GM23248 (cell line): ENCODE data around the gene RIMBP3C. TPM values are rescaled to one million over a fixed set of nuclear protein-coding genes. Genes with fewer than 3 reads are reported as not detected.

Experiments used
- DNase-seq: peaks from one replicate; pipeline ENCODE4 v3.0.0-alpha.2; 2015
- H2AFZ ChIP-seq: fragments of 200-600 bp; sonication (generic); 2 replicates; pipeline ENCODE4 v1.6.1; 2016; ENCODE audit warnings: antibody characterized with exemption
- H3F3A ChIP-seq: fragments of 200-600 bp; sonication (generic); 2 replicates; pipeline ENCODE4 v1.6.1; 2016; ENCODE audit warnings: mild to moderate bottlenecking, antibody characterized with exemption, mixed run types; ENCODE audit not compliant: insufficient read depth
- H3K27ac ChIP-seq: fragments of 200-600 bp; sonication (generic); 2 replicates; pipeline ENCODE4 v1.5.1; 2016; ENCODE audit warnings: mild to moderate bottlenecking
- H3K27me3 ChIP-seq: fragments of 200-600 bp; sonication (generic); replicated peaks from 2 replicates; pipeline ENCODE4 v1.6.1; 2016; ENCODE audit warnings: mild to moderate bottlenecking; ENCODE audit not compliant: insufficient read depth
- H3K36me3 ChIP-seq: fragments of 200-600 bp; sonication (generic); 2 replicates; pipeline ENCODE4 v1.6.1; 2016; ENCODE audit warnings: low read depth, mild to moderate bottlenecking
- H3K4me1 ChIP-seq: fragments of 200-600 bp; sonication (generic); 2 replicates; pipeline ENCODE4 v1.6.1; 2016; ENCODE audit warnings: mild to moderate bottlenecking; ENCODE audit not compliant: insufficient read depth
- H3K4me2 ChIP-seq: fragments of 200-600 bp; sonication (generic); one replicate; pipeline ENCODE4 v1.6.1; 2016; ENCODE audit warnings: mild to moderate bottlenecking; ENCODE audit not compliant: unreplicated experiment
- H3K4me3 ChIP-seq: fragments of 200-600 bp; sonication (generic); 2 replicates; pipeline ENCODE4 v1.5.1; 2016; ENCODE audit warnings: mild to moderate bottlenecking
- H3K79me2 ChIP-seq: fragments of 200-600 bp; sonication (generic); 2 replicates; pipeline ENCODE4 v1.6.1; 2016; ENCODE audit warnings: mild to moderate bottlenecking; ENCODE audit not compliant: insufficient read depth
- H3K9ac ChIP-seq: fragments of 200-600 bp; sonication (generic); 2 replicates; pipeline ENCODE4 v1.6.1; 2016; ENCODE audit warnings: mild to moderate bottlenecking
- H3K9me2 ChIP-seq: fragments of 200-600 bp; sonication (generic); 2 replicates; pipeline ENCODE4 v1.6.1; 2016; ENCODE audit warnings: mixed run types, mild to moderate bottlenecking, moderate library complexity; ENCODE audit not compliant: insufficient read depth
- H3K9me3 ChIP-seq: fragments of 200-600 bp; sonication (generic); one replicate; pipeline ENCODE4 v1.6.1; 2017; ENCODE audit warnings: low read depth
- H4K20me1 ChIP-seq: fragments of 200-600 bp; sonication (generic); 2 replicates; pipeline ENCODE4 v1.6.0; 2016; ENCODE audit not compliant: insufficient read depth
- EZH2 ChIP-seq: fragments of 200-600 bp; sonication (generic); IDR thresholded peaks from 2 replicates; pipeline ENCODE4 v1.6.1; 2018; ENCODE audit warnings: antibody characterized with exemption, mild to moderate bottlenecking; ENCODE audit not compliant: insufficient read depth, poor library complexity, severe bottlenecking
- EZH2phosphoT487 ChIP-seq: fragments of 200-600 bp; sonication (generic); IDR thresholded peaks from 2 replicates; pipeline ENCODE4 v1.6.1; 2018; ENCODE audit warnings: antibody characterized with exemption, moderate library complexity, mild to moderate bottlenecking, low read depth; ENCODE audit not compliant: insufficient read depth
- WGBS, 2 experiments: methylation state at CpG; one replicate each; pipeline ENCODE4 v1.1.6; 2015 to 2017; ENCODE audit warnings: low lambda C conversion rate in 2 of 2, low coverage in 1 of 2; ENCODE audit errors: missing lambda C conversion rate in 2 of 2; 5-methylcytosine and 5-hydroxymethylcytosine counted together
- in situ Hi-C: fragments of 300-500 bp; cut with MboI; formaldehyde crosslinking; loops from 2 replicates; pipeline ENCODE4 v1.15.0; 2020
- polyA plus RNA-seq: library from polyadenylated mRNA; unstranded; fragments of >200 nt; fragmentation: Nextera tagmentation; extraction: Ambion mirVana; gene quantifications from 2 replicates; pipeline ENCODE4 v1.2.1, GENCODE V29; 2016
- total RNA-seq: library from RNA; depleted of rRNA; stranded (reverse); fragments of >200 nt; shearing (Covaris generic); gene quantifications from 2 replicates; pipeline ENCODE4 v1.2.3, GENCODE V29; 2014

RIMBP3C gene
- total and polyA plus RNA-seq, 2 experiments from 2014 or later: 0.22 TPM; not detected in 1

GRCh38 chr22:21590809-21591641 is 39.8 kb upstream of the RIMBP3C start:
- in situ Hi-C loops: no loop called here
- Histone ChIP-seq H3K27me3 (no peaks in the 10 kb centered on the region), H4K20me1 (peaks cover 48% of the 10 kb centered on the region), H3F3A (0 out of 2 replicates have a peak, but pooled peaks cover 4% of the 10 kb centered on the region), H2AFZ (no peak overlapping the region), H3K9me3 (no peaks in the 10 kb centered on the region), H3K9ac (no peak overlapping the region), H3K79me2 (peaks cover 100% of the 10 kb centered on the region), H3K9me2 (no peaks in the 10 kb centered on the region), H3K4me1 (no peaks in the 10 kb centered on the region; the same call in 1 of the 2 replicates), H3K4me2 (no peak overlapping the region), H3K36me3 (no peaks in the 10 kb centered on the region), H3K27ac (no peak overlapping the region), H3K4me3 (no peak overlapping the region)
- no peak for DNase-seq
- WGBS, 2 experiments: 77 to 79% methylated on average over 9 of the region's 9 CpGs
- TF ChIP-seq EZH2phosphoT487: no peak

- Histone ChIP-seq H2AFZ (no peak overlapping the region), H3K4me2 (no peak overlapping the region), H3K9me3 (no peaks in the 10 kb centered on the region), H3K27ac (no peak overlapping the region), H3K27me3 (no peaks in the 10 kb centered on the region), H3K4me1 (no peaks in the 10 kb centered on the region; the same call in 1 of the 2 replicates), H3K79me2 (peaks cover 100% of the 10 kb centered on the region), H3K36me3 (no peaks in the 10 kb centered on the region), H3K9ac (no peak overlapping the region), H3K4me3 (no peak overlapping the region), H3F3A (0 out of 2 replicates have a peak, but pooled peaks cover 4% of the 10 kb centered on the region), H4K20me1 (peaks cover 50% of the 10 kb centered on the region), H3K9me2 (no peaks in the 10 kb centered on the region)
- DNase-seq: no peak
- in situ Hi-C loops: no loop called here
- WGBS, 2 experiments: 77 to 80% methylated on average over 8 of the region's 8 CpGs
- TF ChIP-seq EZH2 (no peak), EZH2phosphoT487 (no peak)
These were observed 38.1 kb upstream of the RIMBP3C start for GRCh38 chr22:21589396-21589795.

GRCh38 chr22:21587803-21588611 is 36.7 kb upstream of the RIMBP3C start:
- no peak for DNase-seq
- Histone ChIP-seq H4K20me1 (peaks cover 51% of the 10 kb centered on the region), H3K9me3 (no peaks in the 10 kb centered on the region), H3K4me2 (no peak overlapping the region), H3K27me3 (no peaks in the 10 kb centered on the region), H3K79me2 (peaks cover 100% of the 10 kb centered on the region), H3K9ac (no peak overlapping the region), H3K36me3 (no peaks in the 10 kb centered on the region; the same call in 1 of the 2 replicates), H3F3A (0 out of 2 replicates have a peak, but pooled peaks cover 4% of the 10 kb centered on the region), H2AFZ (no peak overlapping the region), H3K4me1 (no peaks in the 10 kb centered on the region; the same call in 1 of the 2 replicates), H3K27ac (no peak overlapping the region), H3K9me2 (no peaks in the 10 kb centered on the region), H3K4me3 (no peak overlapping the region)
- in situ Hi-C loops: no loop called here
- TF ChIP-seq EZH2 (no peak), EZH2phosphoT487 (no peak)
- 84 to 92% methylated on average over 4 of the region's 4 CpGs for WGBS, 2 experiments

- Histone ChIP-seq H2AFZ (no peak overlapping the region), H3K4me1 (no peaks in the 10 kb centered on the region), H3K4me3 (no peak overlapping the region), H3F3A (0 out of 2 replicates have a peak, but pooled peaks cover 4% of the 10 kb centered on the region), H3K9me3 (no peaks in the 10 kb centered on the region), H3K9ac (no peak overlapping the region), H3K4me2 (no peak overlapping the region), H3K36me3 (no peaks in the 10 kb centered on the region; the same call in 1 of the 2 replicates), H4K20me1 (peaks cover 58% of the 10 kb centered on the region), H3K27ac (no peak overlapping the region), H3K9me2 (no peaks in the 10 kb centered on the region), H3K27me3 (no peaks in the 10 kb centered on the region), H3K79me2 (peaks cover 100% of the 10 kb centered on the region)
- TF ChIP-seq EZH2phosphoT487 (no peak), EZH2 (no peak)
- in situ Hi-C loops: no loop called here
- DNase-seq: no peak
- WGBS, 2 experiments: 97 to 100% methylated on average over 2 of the region's 2 CpGs
These were observed 34.1 kb upstream of the RIMBP3C start for GRCh38 chr22:21585389-21585788.
